ENCODE results near the gene HSPA12B.

The HSPA12B gene

GRCh38 chr20:3729811-3730540 is 2.5 kb upstream of the HSPA12B start:
- no peak for DNase-seq (ENCODE audit: low read depth)

- DNase-seq (ENCODE audit: low read depth), result no peak
Measured at GRCh38 chr20:3730803-3731672, 1.4 kb upstream of the HSPA12B start.

- DNase-seq (ENCODE audit: low read depth), result no peak
Measured at GRCh38 chr20:3731944-3732326, 550 bp upstream of the HSPA12B start.

- DNase-seq (ENCODE audit: low read depth), result no peak
Measured at GRCh38 chr20:3733119-3733995, 872 bp downstream of the HSPA12B start.

GRCh38 chr20:3734111-3734843 is 1.8 kb downstream of the HSPA12B start:
- DNase-seq (ENCODE audit: low read depth), result no peak

- no peak for DNase-seq (ENCODE audit: low read depth)
Measured at GRCh38 chr20:3735768-3736167, 3.3 kb downstream of the HSPA12B start.

- no peak for DNase-seq (ENCODE audit: low read depth)
Measured at GRCh38 chr20:3738111-3739053, 5.9 kb downstream of the HSPA12B start.

- DNase-seq (ENCODE audit: low read depth), result no peak
Measured at GRCh38 chr20:3739054-3739925, 6.8 kb downstream of the HSPA12B start.

GRCh38 chr20:3739926-3740451 is 7.5 kb downstream of the HSPA12B start:
- DNase-seq (ENCODE audit: low read depth), result no peak

GRCh38 chr20:3740615-3741301 is 8.3 kb downstream of the HSPA12B start:
- DNase-seq (ENCODE audit: low read depth), result no peak

GRCh38 chr20:3741836-3742458 is 9.5 kb downstream of the HSPA12B start:
- DNase-seq (ENCODE audit: low read depth), result no peak

GRCh38 chr20:3743251-3743650 is 10.8 kb downstream of the HSPA12B start:
- DNase-seq (ENCODE audit: low read depth), result no peak

- DNase-seq (ENCODE audit: low read depth), result no peak
Measured at GRCh38 chr20:3744037-3744436, 11.6 kb downstream of the HSPA12B start.

GRCh38 chr20:3744806-3745685 is 12.6 kb downstream of the HSPA12B start:
- DNase-seq (ENCODE audit: low read depth), result no peak

GRCh38 chr20:3745686-3746173 is 13.2 kb downstream of the HSPA12B start:
- DNase-seq (ENCODE audit: low read depth), result no peak

GRCh38 chr20:3747471-3747870 is 15.0 kb downstream of the HSPA12B start:
- DNase-seq (ENCODE audit: low read depth), result no peak

GRCh38 chr20:3748073-3748472 is 15.6 kb downstream of the HSPA12B start:
- DNase-seq (ENCODE audit: low read depth), result no peak

Measured in GM04504 (cell line).